GM12874 (cell line): ENCODE results near the gene ZNF76.

Experiments
- TF ChIP-seq, protein P1 (sequence below): IDR thresholded peaks from 2 replicates; pipeline ENCODE4 v1.5.1; 2011; ENCODE audit warnings: low read depth, mild to moderate bottlenecking, control low read depth, low read length, moderate library complexity; ENCODE audit not compliant: insufficient read depth

The ZNF76 gene

DNA sequence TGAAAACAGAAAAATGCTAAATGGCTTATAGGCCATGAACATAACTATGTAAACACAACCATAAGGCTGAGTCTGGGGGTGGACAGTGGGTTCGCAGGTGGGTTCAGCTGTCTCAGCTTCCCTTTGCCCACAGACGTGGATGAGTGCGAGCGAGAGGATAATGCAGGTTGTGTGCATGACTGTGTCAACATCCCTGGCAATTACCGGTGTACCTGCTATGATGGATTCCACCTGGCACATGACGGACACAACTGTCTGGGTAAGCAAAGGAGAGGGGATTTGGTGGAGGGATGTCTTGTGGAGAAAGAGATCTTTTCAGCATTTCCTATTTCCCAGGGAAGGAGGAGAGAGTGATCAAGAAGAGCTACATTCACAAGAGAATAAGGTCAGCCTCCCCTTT is 31.1 kb upstream of the ZNF76 start:
- TF ChIP-seq, protein P1, sequence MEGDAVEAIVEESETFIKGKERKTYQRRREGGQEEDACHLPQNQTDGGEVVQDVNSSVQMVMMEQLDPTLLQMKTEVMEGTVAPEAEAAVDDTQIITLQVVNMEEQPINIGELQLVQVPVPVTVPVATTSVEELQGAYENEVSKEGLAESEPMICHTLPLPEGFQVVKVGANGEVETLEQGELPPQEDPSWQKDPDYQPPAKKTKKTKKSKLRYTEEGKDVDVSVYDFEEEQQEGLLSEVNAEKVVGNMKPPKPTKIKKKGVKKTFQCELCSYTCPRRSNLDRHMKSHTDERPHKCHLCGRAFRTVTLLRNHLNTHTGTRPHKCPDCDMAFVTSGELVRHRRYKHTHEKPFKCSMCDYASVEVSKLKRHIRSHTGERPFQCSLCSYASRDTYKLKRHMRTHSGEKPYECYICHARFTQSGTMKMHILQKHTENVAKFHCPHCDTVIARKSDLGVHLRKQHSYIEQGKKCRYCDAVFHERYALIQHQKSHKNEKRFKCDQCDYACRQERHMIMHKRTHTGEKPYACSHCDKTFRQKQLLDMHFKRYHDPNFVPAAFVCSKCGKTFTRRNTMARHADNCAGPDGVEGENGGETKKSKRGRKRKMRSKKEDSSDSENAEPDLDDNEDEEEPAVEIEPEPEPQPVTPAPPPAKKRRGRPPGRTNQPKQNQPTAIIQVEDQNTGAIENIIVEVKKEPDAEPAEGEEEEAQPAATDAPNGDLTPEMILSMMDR, result no peak

DNA sequence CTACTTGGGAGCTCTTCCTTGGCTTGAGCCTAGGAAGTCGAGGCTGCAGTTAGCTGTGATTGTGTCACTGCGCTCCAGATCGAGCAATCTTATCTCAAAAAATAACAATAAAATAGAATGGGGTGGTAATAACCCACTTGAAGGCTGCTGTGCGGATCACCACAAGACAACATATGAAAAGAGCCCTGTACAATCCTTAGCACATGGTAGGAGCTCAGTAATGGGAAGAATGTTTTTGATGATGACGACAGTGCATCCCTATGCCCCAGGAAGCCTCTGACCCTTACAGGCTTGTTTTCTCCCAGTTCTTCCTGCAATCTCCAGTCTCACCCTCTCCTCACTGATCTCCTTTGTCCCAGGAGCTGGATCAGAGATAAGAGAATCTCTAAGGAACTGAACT is 30.2 kb upstream of the ZNF76 start:
- TF ChIP-seq, protein P1, result no peak

DNA sequence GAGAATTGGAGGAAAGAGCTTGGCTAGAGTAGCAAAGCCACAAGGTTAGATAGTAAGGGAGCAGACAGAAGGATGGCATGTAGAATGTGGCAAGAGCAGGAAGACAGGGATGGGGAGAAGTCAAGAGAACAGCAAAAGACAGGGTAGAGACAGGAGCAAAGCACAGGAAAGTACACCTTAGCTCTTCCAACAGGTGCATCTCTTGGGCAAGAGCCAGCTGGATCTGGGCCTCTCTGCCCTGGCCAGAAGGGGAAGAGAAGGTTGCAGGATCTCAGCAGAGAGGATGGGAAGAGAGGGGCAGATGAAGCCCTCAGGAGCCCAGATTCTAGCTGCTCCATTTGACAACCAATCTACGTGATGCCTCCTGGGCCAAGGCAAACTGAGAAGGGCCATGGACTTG is 29.0 kb upstream of the ZNF76 start:
- TF ChIP-seq, protein P1, result no peak

DNA sequence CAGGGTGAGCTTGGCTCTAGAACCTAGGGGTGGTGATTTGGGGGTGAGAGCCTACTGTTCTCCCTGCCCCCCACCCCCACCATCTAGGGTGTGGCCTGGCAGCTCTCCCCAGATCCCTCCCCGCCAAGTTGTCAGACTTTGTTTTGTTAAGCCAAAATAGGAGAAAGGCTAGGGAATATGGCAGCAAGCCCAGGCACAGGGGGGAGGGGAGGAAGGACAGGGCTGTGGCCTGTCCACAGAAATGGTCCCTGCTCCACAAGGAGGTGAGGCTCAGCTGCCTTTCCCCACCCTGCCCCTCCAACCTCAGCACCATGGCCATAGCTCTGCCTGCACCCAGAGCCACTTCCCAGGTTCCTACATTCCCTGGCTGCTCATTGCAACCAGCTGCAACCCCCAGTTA is 28.6 kb upstream of the ZNF76 start:
- TF ChIP-seq, protein P1, result no peak

DNA sequence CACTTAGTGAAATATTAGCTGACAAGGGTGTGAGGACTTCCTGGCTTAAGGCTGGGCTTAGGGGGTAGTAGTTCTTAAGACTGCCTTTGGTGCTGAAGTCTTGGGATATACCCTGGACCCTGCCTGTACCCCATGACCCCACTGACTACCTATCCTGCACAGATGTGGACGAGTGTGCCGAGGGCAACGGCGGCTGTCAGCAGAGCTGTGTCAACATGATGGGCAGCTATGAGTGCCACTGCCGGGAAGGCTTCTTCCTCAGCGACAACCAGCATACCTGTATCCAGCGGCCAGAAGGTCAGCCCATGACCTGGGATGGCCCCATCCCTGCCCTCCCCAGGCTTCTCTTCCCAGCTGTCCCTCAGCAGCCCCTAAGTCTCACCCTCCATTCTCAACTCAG is 28.0 kb upstream of the ZNF76 start:
- TF ChIP-seq, protein P1, result no peak

DNA sequence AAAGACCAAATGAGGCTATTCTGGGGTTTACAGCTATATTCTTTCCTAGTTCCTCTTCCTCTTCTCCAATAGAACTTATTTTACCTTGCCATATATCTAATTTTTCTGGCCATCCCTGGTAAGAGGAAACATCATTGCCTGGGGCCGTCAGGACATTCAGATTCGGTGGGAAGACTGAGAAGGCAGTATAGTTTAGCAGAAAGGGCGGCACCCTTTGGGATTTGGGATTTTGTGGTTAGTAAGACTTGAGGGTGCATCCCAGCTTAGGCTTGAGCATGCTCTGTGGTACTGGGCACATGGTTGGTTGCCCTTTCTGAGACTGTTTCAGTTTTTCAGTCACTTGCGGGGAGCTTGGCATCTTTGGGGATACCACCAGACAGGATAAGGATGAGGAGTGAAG is 24.6 kb upstream of the ZNF76 start:
- TF ChIP-seq, protein P1, result no peak

DNA sequence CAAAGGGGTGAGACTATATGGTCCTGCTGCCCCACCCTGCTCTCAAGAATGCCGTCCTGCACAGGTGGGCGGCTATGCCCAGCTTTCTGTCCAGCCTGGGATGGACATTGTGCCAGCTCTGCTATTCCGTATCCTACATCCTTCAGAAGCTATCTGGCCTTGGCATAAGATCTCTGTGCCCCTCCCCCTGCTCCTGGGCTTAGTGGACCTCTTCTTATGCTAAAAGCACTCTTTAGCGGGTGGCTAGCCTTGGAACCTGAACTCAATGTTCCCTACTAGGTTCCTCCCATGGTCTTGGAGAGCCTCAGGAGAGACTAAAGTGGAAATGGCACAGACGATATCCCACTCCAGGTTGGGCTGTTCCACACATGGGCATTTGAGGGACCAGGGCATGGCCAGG is 23.3 kb upstream of the ZNF76 start:
- TF ChIP-seq, protein P1, result no peak

DNA sequence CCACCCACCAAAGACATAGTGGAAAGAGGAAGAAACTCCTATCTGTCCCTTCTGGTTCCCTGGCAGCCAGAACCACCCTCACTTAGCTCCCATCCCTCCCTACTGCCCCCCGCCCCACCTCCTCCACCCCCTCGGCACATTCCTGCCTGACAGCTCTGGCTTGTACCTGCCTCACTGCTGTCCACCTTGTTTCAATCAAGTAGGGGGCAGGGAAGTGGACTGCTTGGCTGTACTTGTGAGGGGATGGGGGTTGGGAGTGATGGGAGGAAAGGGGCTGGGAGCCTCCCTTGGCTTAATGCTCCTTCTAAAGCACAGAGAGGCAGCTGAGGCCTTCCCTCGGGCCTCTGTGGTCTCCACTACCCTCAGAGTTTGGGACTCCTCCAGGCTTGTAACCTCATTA is 22.1 kb upstream of the ZNF76 start:
- TF ChIP-seq, protein P1, result no peak
